GM18909 (cell line): ENCODE data around the gene PCDHB15.
"Not testable (repeated sequence)": the region's sequence is repeated elsewhere in the genome, so short reads cannot be mapped to it uniquely, and the experiment has no call there.

Source experiments
- ATAC-seq: cut with Tn5 transposase; IDR thresholded peaks from one replicate; pipeline ENCODE4 v1.9.1; 2021; ENCODE audit warnings: mild to moderate bottlenecking; ENCODE audit not compliant: unreplicated experiment, poor library complexity

PCDHB15 gene

GRCh38 chr5:141246971-141247370 is 1.8 kb downstream of the PCDHB15 start:
- ATAC-seq: not testable (repeated sequence)

GRCh38 chr5:141247434-141247833 is 2.2 kb downstream of the PCDHB15 start:
- not testable (repeated sequence) for ATAC-seq

- ATAC-seq: no peak
Observed at GRCh38 chr5:141250576-141250975, 5.4 kb downstream of the PCDHB15 start.

GRCh38 chr5:141258464-141258863 is 13.3 kb downstream of the PCDHB15 start:
- no peak for ATAC-seq

GRCh38 chr5:141258948-141259347 is 13.8 kb downstream of the PCDHB15 start:
- ATAC-seq: no peak

- ATAC-seq: no peak
Observed at GRCh38 chr5:141260458-141261237, 15.5 kb downstream of the PCDHB15 start.

GRCh38 chr5:141261238-141261546 is 16.0 kb downstream of the PCDHB15 start:
- no peak for ATAC-seq

- ATAC-seq: no peak
Observed at GRCh38 chr5:141269195-141269594, 24.0 kb downstream of the PCDHB15 start.

- ATAC-seq: no peak
Observed at GRCh38 chr5:141272906-141273305, 27.7 kb downstream of the PCDHB15 start.

GRCh38 chr5:141298376-141298775 is 53.2 kb downstream of the PCDHB15 start:
- no peak for ATAC-seq
